Fibroblast of villous mesenchyme (primary cell): ENCODE results near the gene WWC1. TPM values are rescaled to one million over a fixed set of nuclear protein-coding genes. Genes with fewer than 3 reads are reported as not detected.

ENCODE experiments used
- DNase-seq: peaks from one replicate; pipeline ENCODE4 v3.0.0-alpha.2; 2010; ENCODE audit warnings: low read depth
- H3K4me3 ChIP-seq: 2 replicates; pipeline ENCODE4 v1.5.1; 2011; ENCODE audit warnings: low read depth, mild to moderate bottlenecking, low read length
- CTCF ChIP-seq: IDR thresholded peaks from 2 replicates; pipeline ENCODE4 v1.5.1; 2012; ENCODE audit warnings: low read depth, mild to moderate bottlenecking, low read length; ENCODE audit not compliant: insufficient read depth
- total RNA-seq: library from RNA; depleted of rRNA; stranded (reverse); fragments of >200 nt; gene quantifications from 2 replicates; pipeline ENCODE4 v1.2.3, GENCODE V29; 2012

Gene WWC1
- total RNA-seq, 1 donor, result 2.2 TPM

- DNase-seq, result peak; percentile 18
- TF ChIP-seq CTCF, result no peak
- H3K4me3 ChIP-seq, result no peak overlapping the region
Measured at GRCh38 chr5:168366116-168366515, 74.7 kb downstream of the WWC1 start.

- no peak for DNase-seq
- no peak overlapping the region for H3K4me3 ChIP-seq
- TF ChIP-seq CTCF, result no peak
Measured at GRCh38 chr5:168368854-168369253, 77.4 kb downstream of the WWC1 start.

- no peak for DNase-seq
- no peak for TF ChIP-seq CTCF
Measured at GRCh38 chr5:168370831-168371230, 79.4 kb downstream of the WWC1 start.

GRCh38 chr5:168372356-168372946 lies 81.0 kb downstream of the WWC1 start:
- no peak for DNase-seq

More at GRCh38 chr5:168370831-168371230, 79.4 kb downstream of the WWC1 start:
- H3K4me3 ChIP-seq, result no peak overlapping the region

GRCh38 chr5:168374532-168374931 lies 83.1 kb downstream of the WWC1 start:
- TF ChIP-seq CTCF, result no peak
- no peak for DNase-seq
- no peak overlapping the region for H3K4me3 ChIP-seq

More at GRCh38 chr5:168372356-168372946, 81.0 kb downstream of the WWC1 start:
- TF ChIP-seq CTCF, result no peak
- no peak overlapping the region for H3K4me3 ChIP-seq

GRCh38 chr5:168375214-168375613 lies 83.8 kb downstream of the WWC1 start:
- no peak overlapping the region for H3K4me3 ChIP-seq
- no peak for TF ChIP-seq CTCF
- no peak for DNase-seq

- DNase-seq, result no peak
- H3K4me3 ChIP-seq, result no peak overlapping the region
- no peak for TF ChIP-seq CTCF
Measured at GRCh38 chr5:168377525-168377924, 86.1 kb downstream of the WWC1 start.
